ENCODE data around the gene COQ6.

COQ6 gene

GRCh38 chr14:73924337-73924736 is 25.8 kb upstream of the COQ6 start:
- peaks cover 92% of the 10 kb centered on the region for H3K36me3 ChIP-seq
- TF ChIP-seq, protein P1, sequence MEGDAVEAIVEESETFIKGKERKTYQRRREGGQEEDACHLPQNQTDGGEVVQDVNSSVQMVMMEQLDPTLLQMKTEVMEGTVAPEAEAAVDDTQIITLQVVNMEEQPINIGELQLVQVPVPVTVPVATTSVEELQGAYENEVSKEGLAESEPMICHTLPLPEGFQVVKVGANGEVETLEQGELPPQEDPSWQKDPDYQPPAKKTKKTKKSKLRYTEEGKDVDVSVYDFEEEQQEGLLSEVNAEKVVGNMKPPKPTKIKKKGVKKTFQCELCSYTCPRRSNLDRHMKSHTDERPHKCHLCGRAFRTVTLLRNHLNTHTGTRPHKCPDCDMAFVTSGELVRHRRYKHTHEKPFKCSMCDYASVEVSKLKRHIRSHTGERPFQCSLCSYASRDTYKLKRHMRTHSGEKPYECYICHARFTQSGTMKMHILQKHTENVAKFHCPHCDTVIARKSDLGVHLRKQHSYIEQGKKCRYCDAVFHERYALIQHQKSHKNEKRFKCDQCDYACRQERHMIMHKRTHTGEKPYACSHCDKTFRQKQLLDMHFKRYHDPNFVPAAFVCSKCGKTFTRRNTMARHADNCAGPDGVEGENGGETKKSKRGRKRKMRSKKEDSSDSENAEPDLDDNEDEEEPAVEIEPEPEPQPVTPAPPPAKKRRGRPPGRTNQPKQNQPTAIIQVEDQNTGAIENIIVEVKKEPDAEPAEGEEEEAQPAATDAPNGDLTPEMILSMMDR (IDR thresholded peaks at IDR 0.05; ENCODE audit: low read depth, low read length): no peak

GRCh38 chr14:73935666-73936065 is 14.4 kb upstream of the COQ6 start:
- no peak for DNase-seq
- Histone ChIP-seq H3K27ac (no peak overlapping the region), H3K27me3 (ENCODE audit: insufficient read depth, low read depth, severe bottlenecking) (no peaks in the 10 kb centered on the region), H3K4me3 (ENCODE audit: low read depth, low read length) (no peak overlapping the region), H3K9me3 (ENCODE audit: severe bottlenecking) (no peaks in the 10 kb centered on the region), H3K36me3 (peaks cover 47% of the 10 kb centered on the region)
- TF ChIP-seq, protein P1 (IDR thresholded peaks at IDR 0.05; ENCODE audit: low read depth, low read length): no peak

More at GRCh38 chr14:73924337-73924736, 25.8 kb upstream of the COQ6 start:
- no peak for DNase-seq
- H3K27me3 ChIP-seq (ENCODE audit: insufficient read depth, low read depth, severe bottlenecking): no peaks in the 10 kb centered on the region
- H3K27ac ChIP-seq: no peak overlapping the region
- H3K4me3 ChIP-seq (ENCODE audit: low read depth, low read length): no peak overlapping the region
- H3K9me3 ChIP-seq (ENCODE audit: severe bottlenecking): no peaks in the 10 kb centered on the region

DNA sequence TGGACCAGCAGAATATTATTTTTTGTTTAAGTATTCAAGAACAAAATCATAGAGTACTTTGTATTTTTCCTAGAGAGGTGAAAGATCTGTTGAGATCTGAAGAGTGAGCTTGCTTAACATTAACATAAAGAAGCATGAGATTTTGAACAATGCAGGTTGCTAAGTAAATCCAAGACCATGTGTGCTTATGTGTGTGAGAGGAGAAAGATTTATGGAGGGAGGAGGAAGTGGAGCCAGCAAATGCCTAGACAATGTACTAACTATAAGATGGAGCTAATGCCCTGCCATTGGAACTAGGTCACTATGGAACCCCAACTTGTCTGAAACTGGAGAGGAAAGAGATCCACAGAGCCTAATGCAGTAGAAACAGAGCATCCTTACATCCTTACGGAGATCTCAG is 13.6 kb upstream of the COQ6 start:
- DNase-seq: no peak
- H3K4me3 ChIP-seq (ENCODE audit: low read depth, low read length): no peak overlapping the region
- H3K27ac ChIP-seq: no peak overlapping the region
- no peaks in the 10 kb centered on the region for H3K9me3 ChIP-seq (ENCODE audit: severe bottlenecking)
- peaks cover 38% of the 10 kb centered on the region for H3K36me3 ChIP-seq
- no peaks in the 10 kb centered on the region for H3K27me3 ChIP-seq (ENCODE audit: insufficient read depth, low read depth, severe bottlenecking)
- TF ChIP-seq, protein P1 (IDR thresholded peaks at IDR 0.05; ENCODE audit: low read depth, low read length): no peak

DNA sequence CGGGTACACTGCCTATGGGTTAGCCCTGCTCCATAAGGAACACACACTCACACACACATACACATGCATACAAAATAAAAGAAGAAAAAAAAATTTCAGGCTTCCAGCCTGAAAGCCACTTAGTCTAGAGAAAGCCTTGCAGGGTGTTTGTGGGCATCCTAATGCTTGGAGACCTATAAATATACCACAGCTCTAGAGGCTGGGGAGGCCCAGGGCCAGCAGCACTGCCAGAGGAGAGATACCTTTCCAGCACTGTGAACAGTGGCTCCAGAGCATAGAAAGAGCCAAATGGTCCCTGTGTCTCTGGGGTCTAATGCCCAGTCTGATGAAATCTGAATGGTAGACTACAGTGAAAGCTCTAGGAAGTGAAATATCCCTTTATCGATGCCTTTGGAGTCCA is 13.1 kb upstream of the COQ6 start:
- H3K9me3 ChIP-seq (ENCODE audit: severe bottlenecking): no peaks in the 10 kb centered on the region
- TF ChIP-seq, protein P1 (IDR thresholded peaks at IDR 0.05; ENCODE audit: low read depth, low read length): no peak
- peaks cover 34% of the 10 kb centered on the region for H3K36me3 ChIP-seq
- H3K27me3 ChIP-seq (ENCODE audit: insufficient read depth, low read depth, severe bottlenecking): no peaks in the 10 kb centered on the region
- H3K27ac ChIP-seq: no peak overlapping the region
- H3K4me3 ChIP-seq (ENCODE audit: low read depth, low read length): no peak overlapping the region
- DNase-seq: no peak

GRCh38 chr14:73942180-73942579 is 7.9 kb upstream of the COQ6 start:
- Histone ChIP-seq H3K4me3 (ENCODE audit: low read depth, low read length) (no peak overlapping the region), H3K36me3 (peaks cover 5% of the 10 kb centered on the region), H3K27me3 (ENCODE audit: insufficient read depth, low read depth, severe bottlenecking) (no peaks in the 10 kb centered on the region), H3K27ac (no peak overlapping the region), H3K9me3 (ENCODE audit: severe bottlenecking) (no peaks in the 10 kb centered on the region)
- no peak for DNase-seq
- TF ChIP-seq, protein P1 (IDR thresholded peaks at IDR 0.05; ENCODE audit: low read depth, low read length): no peak

- peaks cover 5% of the 10 kb centered on the region; the same call in 1 of the 2 replicates for H3K36me3 ChIP-seq
- TF ChIP-seq, protein P1 (IDR thresholded peaks at IDR 0.05; ENCODE audit: low read depth, low read length): no peak
- DNase-seq: no peak
Measured at GRCh38 chr14:73943083-73943482, 7.0 kb upstream of the COQ6 start.

More at GRCh38 chr14:73943083-73943482, 7.0 kb upstream of the COQ6 start:
- Histone ChIP-seq H3K27ac (no peak overlapping the region), H3K9me3 (ENCODE audit: severe bottlenecking) (no peaks in the 10 kb centered on the region), H3K4me3 (ENCODE audit: low read depth, low read length) (no peak overlapping the region), H3K27me3 (ENCODE audit: insufficient read depth, low read depth, severe bottlenecking) (no peaks in the 10 kb centered on the region)
